ENCODE results near the gene CAMP.
"Not testable (repeated sequence)": the region's sequence is repeated elsewhere in the genome, so short reads cannot be mapped to it uniquely, and the experiment has no call there.

CAMP gene

DNA sequence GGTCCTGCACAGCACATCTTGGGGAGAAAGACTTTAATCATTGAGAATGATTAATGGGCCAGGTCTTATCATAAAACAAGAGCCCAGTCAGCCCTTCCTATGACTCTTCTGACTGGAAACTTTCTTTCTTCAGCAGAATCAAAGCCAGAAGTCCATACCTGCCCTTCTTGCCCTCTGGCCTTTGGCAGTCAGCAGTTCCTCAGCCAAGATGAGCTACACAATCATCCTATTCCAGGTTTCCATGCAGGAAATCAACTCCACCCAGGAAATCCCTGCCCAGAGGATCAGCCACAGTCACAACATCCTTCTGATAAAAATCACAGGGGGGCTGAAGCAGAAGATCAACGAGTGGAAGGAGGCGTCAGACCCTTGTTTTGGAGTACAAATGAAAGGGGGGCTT is 44.5 kb downstream of the CAMP start:
- peak; percentile 50 for DNase-seq

DNA sequence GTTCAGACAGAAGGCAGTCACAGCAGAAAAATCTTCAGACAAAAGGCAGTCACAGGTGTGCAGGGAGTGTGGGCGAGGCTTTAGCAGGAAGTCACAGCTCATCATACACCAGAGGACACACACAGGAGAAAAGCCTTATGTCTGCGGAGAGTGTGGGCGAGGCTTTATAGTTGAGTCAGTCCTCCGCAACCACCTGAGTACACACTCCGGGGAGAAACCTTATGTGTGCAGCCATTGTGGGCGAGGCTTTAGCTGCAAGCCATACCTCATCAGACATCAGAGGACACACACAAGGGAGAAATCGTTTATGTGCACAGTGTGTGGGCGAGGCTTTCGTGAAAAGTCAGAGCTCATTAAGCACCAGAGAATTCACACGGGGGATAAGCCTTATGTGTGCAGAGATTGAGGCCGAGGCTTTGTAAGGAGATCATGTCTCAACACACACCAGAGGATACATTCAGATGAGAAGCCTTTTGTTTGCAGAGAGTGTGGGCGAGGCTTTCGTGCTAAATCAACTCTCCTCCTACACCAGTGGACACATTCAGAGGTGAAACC is 45.2 kb downstream of the CAMP start:
- no peak for DNase-seq

DNA sequence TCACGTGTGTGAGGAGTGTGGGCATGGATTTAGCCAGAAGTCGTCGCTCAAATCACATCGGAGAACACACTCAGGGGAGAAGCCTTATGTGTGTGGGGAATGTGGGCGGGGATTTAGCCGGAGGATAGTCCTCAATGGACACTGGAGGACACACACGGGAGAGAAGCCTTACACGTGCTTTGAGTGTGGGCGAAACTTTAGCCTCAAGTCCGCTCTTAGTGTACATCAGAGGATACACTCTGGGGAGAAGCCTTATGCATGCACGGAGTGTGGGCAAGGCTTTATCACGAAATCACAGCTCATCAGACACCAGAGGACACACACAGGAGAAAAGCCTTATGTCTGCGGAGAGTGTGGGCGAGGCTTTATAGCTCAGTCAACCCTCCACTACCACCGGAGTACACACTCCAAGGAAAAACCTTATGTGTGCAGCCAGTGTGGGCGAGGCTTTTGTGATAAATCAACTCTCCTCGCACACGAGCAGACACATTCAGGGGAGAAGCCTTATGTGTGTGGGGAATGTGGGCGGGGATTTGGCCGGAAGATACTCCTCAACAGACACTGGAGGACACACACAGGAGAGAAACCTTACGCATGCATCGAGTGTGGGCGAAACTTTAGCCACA is 45.8 kb downstream of the CAMP start:
- no peak for DNase-seq

DNA sequence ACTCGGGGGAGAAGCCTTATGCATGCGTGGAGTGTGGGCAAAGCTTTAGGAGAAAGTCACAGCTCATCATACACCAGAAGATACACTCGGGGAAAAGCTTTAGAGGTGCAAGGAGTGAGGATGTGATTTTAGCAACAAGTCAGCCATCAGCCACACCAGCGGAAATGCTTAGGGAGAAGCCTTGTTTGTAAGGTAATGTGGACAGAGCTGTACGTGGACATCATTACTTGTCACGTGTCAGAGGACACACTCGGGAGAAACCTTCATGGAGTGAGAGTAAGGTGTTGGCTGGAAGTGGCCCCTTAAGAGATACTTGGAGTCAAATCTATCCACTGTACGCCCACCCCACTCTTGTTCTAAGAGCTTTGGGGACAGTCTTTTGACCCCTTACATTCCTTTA is 46.3 kb downstream of the CAMP start:
- DNase-seq = no peak

DNA sequence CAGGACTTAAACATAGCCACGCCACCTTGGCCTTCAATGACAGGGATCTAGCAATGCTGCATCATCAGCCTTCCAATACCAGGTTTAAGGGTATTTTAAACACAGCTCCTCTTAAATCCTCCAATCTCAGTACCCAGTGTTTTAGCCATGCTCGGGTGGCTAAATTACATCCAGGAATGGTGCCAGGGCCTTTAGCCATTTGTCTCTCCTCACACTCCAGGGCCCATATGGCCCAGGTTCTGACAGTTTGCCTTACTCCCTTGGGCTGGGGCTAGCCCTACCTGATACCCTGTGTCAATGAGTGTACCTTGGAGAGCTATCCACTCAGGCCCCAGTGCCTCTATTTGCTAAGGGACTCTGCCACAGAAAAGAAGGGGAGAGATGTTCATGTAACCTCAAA is 47.0 kb downstream of the CAMP start:
- DNase-seq = no peak

DNA sequence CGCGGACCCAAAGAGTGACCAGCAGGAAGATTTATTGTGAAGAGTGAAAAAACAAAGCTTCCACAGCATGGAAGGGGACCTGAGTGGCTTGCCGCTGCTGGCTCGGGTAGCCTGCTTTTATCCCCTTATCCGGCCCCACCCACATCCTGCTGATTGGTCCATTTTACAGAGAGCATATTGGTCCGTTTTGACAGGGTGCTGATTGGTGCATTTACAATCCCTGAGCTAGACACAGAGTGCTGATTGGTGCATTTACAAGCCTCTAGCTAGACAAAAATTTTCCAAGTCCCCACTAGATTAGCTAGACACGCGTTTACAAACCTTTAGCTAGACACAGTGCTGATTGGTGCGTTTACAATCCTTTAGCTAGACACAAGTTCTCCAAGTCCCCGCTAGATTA is 47.9 kb downstream of the CAMP start:
- DNase-seq = not testable (repeated sequence)

DNA sequence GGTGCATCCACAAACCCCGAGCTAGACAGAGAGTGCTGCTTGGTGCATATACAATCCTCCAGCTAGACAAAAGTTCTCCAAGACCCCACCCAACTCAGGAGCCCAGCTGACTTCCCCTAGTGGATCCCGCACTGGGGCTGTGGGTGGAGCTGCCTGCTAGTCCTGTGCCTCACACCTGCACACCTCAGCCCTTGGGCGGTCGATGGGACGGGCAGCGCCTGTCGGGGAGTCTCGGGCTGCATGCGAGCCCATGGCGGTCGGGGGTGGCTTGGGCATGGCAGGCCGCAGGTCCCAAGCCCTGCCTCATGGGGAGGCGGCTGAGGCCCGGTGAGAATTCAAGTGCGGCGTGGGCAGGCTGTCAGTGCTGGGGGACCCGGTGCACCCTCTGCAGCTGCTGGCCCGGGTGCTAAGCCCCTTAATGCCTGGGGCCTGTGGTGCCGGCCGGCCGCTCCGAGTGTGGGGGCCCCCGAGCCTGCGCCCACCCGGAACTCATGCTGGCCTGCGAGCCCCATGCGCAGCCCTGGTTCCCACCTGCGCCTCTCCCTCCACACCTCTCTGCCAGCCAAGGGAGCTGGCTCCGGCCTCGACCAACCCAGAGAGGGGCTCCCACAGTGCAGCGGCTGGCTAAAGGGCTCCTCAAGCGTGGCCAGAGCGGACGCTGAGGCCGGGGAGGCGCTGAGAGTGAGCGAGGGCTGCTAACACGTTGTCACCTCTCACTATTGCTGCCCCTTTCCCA is 48.6 kb downstream of the CAMP start:
- no peak for DNase-seq

DNA sequence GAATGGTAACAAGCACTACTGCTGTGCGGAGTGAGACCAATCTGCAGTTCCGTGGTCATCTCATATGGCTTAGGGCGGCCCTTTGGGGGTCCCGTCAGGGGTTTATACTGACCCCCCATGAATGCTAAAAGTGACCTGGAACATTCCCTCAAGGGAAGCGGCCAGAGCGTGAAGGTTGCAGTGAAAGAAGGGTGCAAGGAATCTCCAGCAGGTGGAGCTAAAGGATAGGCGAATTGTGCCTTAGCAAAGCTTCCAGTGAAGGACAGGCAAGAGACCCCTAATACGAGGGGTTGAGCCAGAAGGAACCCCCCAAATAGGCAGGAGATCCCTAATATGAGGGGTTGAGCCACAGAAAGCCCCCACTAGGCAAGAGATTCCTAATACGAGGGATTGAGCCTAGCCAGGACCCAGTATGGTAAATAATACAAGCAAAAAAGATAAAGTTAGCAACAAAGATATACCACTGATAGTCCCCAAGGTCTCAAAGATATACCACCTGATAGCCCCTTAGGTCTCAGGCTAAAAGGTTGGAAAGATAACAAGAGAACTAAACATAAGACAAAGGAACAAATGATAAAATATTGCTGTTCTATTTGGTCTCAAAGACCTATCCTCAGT is 50.4 kb downstream of the CAMP start:
- DNase-seq = peak; percentile 18

DNA sequence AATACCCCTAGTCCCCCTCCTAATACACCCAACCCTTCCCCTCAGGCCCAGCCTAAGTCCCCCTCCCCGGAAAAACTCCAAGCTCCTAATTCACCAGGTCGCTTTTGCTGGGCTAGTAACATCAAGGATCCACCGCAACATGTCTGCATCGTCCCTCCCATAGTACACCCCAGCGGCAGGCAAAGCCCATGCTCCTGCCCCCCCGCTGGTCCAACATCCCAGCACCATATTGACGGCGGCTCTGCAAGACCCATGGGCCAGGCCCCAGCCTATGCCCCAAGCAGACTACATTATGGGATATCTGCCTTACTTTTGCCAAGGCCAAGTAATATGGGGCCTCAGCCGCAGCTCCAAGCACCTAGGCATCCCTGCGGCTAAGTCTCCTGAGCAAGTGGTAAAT is 51.2 kb downstream of the CAMP start:
- DNase-seq = no peak

All from NCI-H226 (cell line).